Measurements from ENCODE around the gene TMEM167A.

The TMEM167A gene

GRCh38 chr5:83011985-83012384 is 65.2 kb downstream of the TMEM167A start:
- peaks cover 6% of the 10 kb centered on the region for H3K4me1 ChIP-seq (ENCODE audit: insufficient read depth, low read length)
- H2AFZ ChIP-seq (ENCODE audit: low read depth, low read length) = no peak overlapping the region
- no peak overlapping the region for H3K4me3 ChIP-seq (ENCODE audit: low read length)
- H3K27me3 ChIP-seq (ENCODE audit: insufficient read depth, low read length) = no peaks in the 10 kb centered on the region
- H3K9me3 ChIP-seq (ENCODE audit: low read length) = no peaks in the 10 kb centered on the region
- H3K36me3 ChIP-seq (ENCODE audit: insufficient read depth, low read length) = no peaks in the 10 kb centered on the region

GRCh38 chr5:83009408-83009807 is 67.8 kb downstream of the TMEM167A start:
- H3K9me3 ChIP-seq (ENCODE audit: low read length) = no peaks in the 10 kb centered on the region
- no peak overlapping the region for H2AFZ ChIP-seq (ENCODE audit: low read depth, low read length)
- no peak overlapping the region for H3K4me3 ChIP-seq (ENCODE audit: low read length)
- H3K4me1 ChIP-seq (ENCODE audit: insufficient read depth, low read length) = no peaks in the 10 kb centered on the region
- no peaks in the 10 kb centered on the region for H3K36me3 ChIP-seq (ENCODE audit: insufficient read depth, low read length)
- H3K27me3 ChIP-seq (ENCODE audit: insufficient read depth, low read length) = no peaks in the 10 kb centered on the region

GRCh38 chr5:83007755-83008154 is 69.4 kb downstream of the TMEM167A start:
- H3K9me3 ChIP-seq (ENCODE audit: low read length) = no peaks in the 10 kb centered on the region
- no peak overlapping the region for H3K4me3 ChIP-seq (ENCODE audit: low read length)
- no peak overlapping the region for H2AFZ ChIP-seq (ENCODE audit: low read depth, low read length)
- H3K4me1 ChIP-seq (ENCODE audit: insufficient read depth, low read length) = peaks cover 6% of the 10 kb centered on the region
- no peaks in the 10 kb centered on the region for H3K27me3 ChIP-seq (ENCODE audit: insufficient read depth, low read length)
- H3K36me3 ChIP-seq (ENCODE audit: insufficient read depth, low read length) = no peaks in the 10 kb centered on the region

GRCh38 chr5:83006683-83007283 is 70.4 kb downstream of the TMEM167A start:
- Histone ChIP-seq H2AFZ (ENCODE audit: low read depth, low read length) (no peak overlapping the region), H3K4me3 (ENCODE audit: low read length) (no peak overlapping the region), H3K4me1 (ENCODE audit: insufficient read depth, low read length) (peaks cover 6% of the 10 kb centered on the region), H3K9me3 (ENCODE audit: low read length) (no peaks in the 10 kb centered on the region), H3K27me3 (ENCODE audit: insufficient read depth, low read length) (no peaks in the 10 kb centered on the region), H3K36me3 (ENCODE audit: insufficient read depth, low read length) (no peaks in the 10 kb centered on the region)

- peak overlapping the region; percentile 33 for H2AFZ ChIP-seq (ENCODE audit: low read depth, low read length)
- H3K27me3 ChIP-seq (ENCODE audit: insufficient read depth, low read length) = no peaks in the 10 kb centered on the region
- H3K9me3 ChIP-seq (ENCODE audit: low read length) = no peaks in the 10 kb centered on the region
- H3K4me1 ChIP-seq (ENCODE audit: insufficient read depth, low read length) = peaks cover 6% of the 10 kb centered on the region
- no peaks in the 10 kb centered on the region for H3K36me3 ChIP-seq (ENCODE audit: insufficient read depth, low read length)
- H3K4me3 ChIP-seq (ENCODE audit: low read length) = no peak overlapping the region
Observed at GRCh38 chr5:83003791-83004190, 73.4 kb downstream of the TMEM167A start.

Data from neuron (in vitro differentiated cells).